K562 (cell line): Measurements from ENCODE around the gene GDF15. TPM values are rescaled to one million over a fixed set of nuclear protein-coding genes. Genes with fewer than 3 reads are reported as not detected.

Experiments
- ARID2 ChIP-seq: fragments of 450-650 bp; IDR thresholded peaks from 2 replicates; pipeline ENCODE4 v1.6.1; 2017; ENCODE audit warnings: antibody characterized with exemption, mild to moderate bottlenecking
- CBFA2T3 ChIP-seq: fragments of 450-650 bp; IDR thresholded peaks from 2 replicates; pipeline ENCODE4 v1.6.1; 2017
- COPS2 ChIP-seq: fragments of 450-650 bp; conservative IDR thresholded peaks from 2 replicates; pipeline ENCODE4 v1.6.1; 2016; ENCODE audit warnings: mild to moderate bottlenecking, moderate library complexity
- DDX20 ChIP-seq: fragments of 450-650 bp; IDR thresholded peaks from 2 replicates; pipeline ENCODE4 v1.6.1; 2016; ENCODE audit warnings: missing genetic modification characterization, low read depth, mild to moderate bottlenecking, missing compliant biosample characterization, moderate library complexity
- EP400 ChIP-seq: fragments of 450-650 bp; IDR thresholded peaks from 2 replicates; pipeline ENCODE4 v1.6.1; 2017; ENCODE audit warnings: antibody characterized with exemption, mild to moderate bottlenecking, moderate library complexity
- ESRRB ChIP-seq: fragments of 250-450 bp; sonication (Bioruptor Pico); IDR thresholded peaks from 2 replicates; pipeline ENCODE4 v1.5.0; 2020; ENCODE audit warnings: mild to moderate bottlenecking, moderate library complexity, borderline replicate concordance
- ETV6 ChIP-seq, 3 experiments: fragments of 150-350 bp in 1 of 3; sonication (generic) in 1 of 3; formaldehyde crosslinking in 1 of 3; IDR thresholded peaks; 2 replicates each; pipeline versions ENCODE4 v1.6.1 to v1.8.0; 2014 to 2022; ENCODE audit warnings: borderline replicate concordance in 2 of 3, low read depth in 2 of 3, antibody characterized with exemption in 1 of 3, low read length in 1 of 3, mild to moderate bottlenecking in 1 of 3, missing genetic modification reagents in 1 of 3
- GABPA ChIP-seq: fragments of 200-800 bp; sonication (Bioruptor generic); conservative IDR thresholded peaks from 2 replicates; pipeline ENCODE4 v1.6.1; 2016; ENCODE audit warnings: low read depth, missing genetic modification characterization, missing compliant biosample characterization
- HMGN3 ChIP-seq: IDR thresholded peaks from 2 replicates; pipeline ENCODE4 v1.6.1; 2011; ENCODE audit warnings: borderline replicate concordance, low read depth, mild to moderate bottlenecking, mixed read lengths, low read length; ENCODE audit not compliant: insufficient read length; ENCODE audit errors: extremely low read depth
- KAT8 ChIP-seq: fragments of 450-650 bp; IDR thresholded peaks from 2 replicates; pipeline ENCODE4 v1.6.1; 2016; ENCODE audit warnings: low read depth, mild to moderate bottlenecking
- MXD1 ChIP-seq: fragments of 250-450 bp; sonication (Bioruptor Pico); IDR thresholded peaks from 2 replicates; pipeline ENCODE4 v1.8.0; 2021; ENCODE audit warnings: borderline replicate concordance, mild to moderate bottlenecking, moderate library complexity; ENCODE audit not compliant: poor library complexity, severe bottlenecking
- RBBP5 ChIP-seq: fragments of 200-600 bp; sonication (generic); IDR thresholded peaks from 2 replicates; pipeline ENCODE4 v1.6.1; 2012; ENCODE audit warnings: borderline replicate concordance, mild to moderate bottlenecking, low read length, control low read depth, inconsistent platforms; ENCODE audit not compliant: insufficient read depth, poor library complexity, severe bottlenecking
- SMARCE1 ChIP-seq: fragments of 450-650 bp; IDR thresholded peaks from 2 replicates; pipeline ENCODE4 v1.7.1; 2016; ENCODE audit warnings: mild to moderate bottlenecking
- TOE1 ChIP-seq, 2 experiments: fragments of 450-650 bp in 1 of 2; sonication (generic) in 1 of 2; formaldehyde crosslinking in 1 of 2; IDR thresholded peaks; 2 replicates each; pipeline versions ENCODE4 v1.7.1 to v1.8.0; 2016 to 2022; ENCODE audit warnings: borderline replicate concordance in 2 of 2, mild to moderate bottlenecking in 2 of 2, antibody characterized with exemption in 1 of 2, inconsistent platforms in 1 of 2, low read depth in 1 of 2, missing genetic modification reagents in 1 of 2, moderate library complexity in 1 of 2
- ZNF175 ChIP-seq: fragments of 200-800 bp; sonication (Bioruptor generic); IDR thresholded peaks from 2 replicates; pipeline ENCODE4 v1.6.1; 2016; ENCODE audit warnings: low read depth, mild to moderate bottlenecking, missing genetic modification characterization, missing compliant biosample characterization
- ZNF324 ChIP-seq: fragments of 250-450 bp; sonication (Bioruptor Pico); IDR thresholded peaks from 2 replicates; pipeline ENCODE4 v1.4.0; 2020; ENCODE audit warnings: mild to moderate bottlenecking
- ZNF511 ChIP-seq: sonication (generic); formaldehyde crosslinking; IDR thresholded peaks from 2 replicates; pipeline ENCODE4 v1.8.0; 2022; ENCODE audit warnings: mild to moderate bottlenecking, missing genetic modification reagents
- ZNF609 ChIP-seq: sonication (generic); formaldehyde crosslinking; IDR thresholded peaks from 2 replicates; pipeline ENCODE4 v1.8.1; 2023; ENCODE audit warnings: missing genetic modification reagents, mild to moderate bottlenecking, borderline replicate concordance
- ZNF644 ChIP-seq: fragments of 200-800 bp; sonication (Bioruptor generic); IDR thresholded peaks from 2 replicates; pipeline ENCODE4 v1.6.1; 2016; ENCODE audit warnings: low read depth, missing genetic modification characterization, missing compliant biosample characterization
- ZNF695 ChIP-seq: fragments of 450-650 bp; formaldehyde crosslinking; IDR thresholded peaks from 2 replicates; pipeline ENCODE4 v1.4.0; 2020; ENCODE audit warnings: mild to moderate bottlenecking, moderate library complexity
- ZNF764 ChIP-seq: fragments of 250-450 bp; sonication (Bioruptor Pico); IDR thresholded peaks from 2 replicates; pipeline ENCODE4 v1.4.0; 2020; ENCODE audit warnings: low read depth, mild to moderate bottlenecking, moderate library complexity
- polyA plus RNA-seq, 8 experiments: library from polyadenylated mRNA; depleted of rRNA in 4 of 8; stranded (reverse) in 5 of 8; unstranded in 3 of 8; fragments of >200 nt; fragmentation: Nextera tagmentation in 2 of 8; fragmentation: Illumina TruSeq in 1 of 8; extraction: Ambion mirVana in 2 of 8; extraction: Trizol in 1 of 8; gene quantifications; 2 replicates each; pipeline versions ENCODE4 v1.2.1 to v1.2.3, GENCODE V29; 2011 to 2014; ENCODE audit warnings: inconsistent platforms in 1 of 8, missing spikeins in 1 of 8
- total RNA-seq, 7 experiments: library from RNA; depleted of rRNA in 6 of 7; stranded (reverse); fragments of >200 nt in 6 of 7; fragmentation: Illumina TruSeq in 2 of 7; extraction: Trizol in 2 of 7; gene quantifications; 2 replicates each; pipeline versions ENCODE4 v1.2.1 to v1.2.3, GENCODE V29; 2011 to 2021; ENCODE audit warnings: low replicate concordance in 1 of 7

GDF15 gene
- total and polyA plus RNA-seq, 9 of the 15 experiments (the other 6 are each of a cell fraction or from before 2014, with no cell fraction given): 2.3 to 82.4 (median 12.5) TPM

GRCh38 chr19:18437491-18438330 lies 51.8 kb downstream of the GDF15 start, which contains the start of gene ISYNA1 (continued):
- TF ChIP-seq ZNF644 (no peak), KAT8 (no peak), EP400 (peak; percentile 55), SMARCE1 (no peak), GABPA (tag) (no peak), ARID2 (no peak), ESRRB (CRISPR knock-in tag) (no peak), DDX20 (tag) (no peak), TOE1 (IDR thresholded peaks at IDR 0.05; ENCODE audit: borderline replicate concordance) (no peak; the same call in 1 of the 2 replicates), TOE1 (CRISPR knock-in tag; IDR thresholded peaks at IDR 0.05; ENCODE audit: borderline replicate concordance, low read depth) (no peak), CBFA2T3 (no peak), COPS2 (no peak), MXD1 (CRISPR knock-in tag) (no peak), ZNF175 (CRISPR knock-in tag) (no peak), ZNF695 (CRISPR knock-in tag) (no peak), RBBP5 (peak; percentile 11), ZNF324 (CRISPR knock-in tag) (no peak), ZNF764 (CRISPR knock-in tag) (no peak), ZNF609 (CRISPR knock-in tag) (no peak), HMGN3 (peak; percentile 57), ZNF511 (CRISPR knock-in tag) (no peak; the same call in 1 of the 2 replicates), ETV6 (IDR thresholded peaks at IDR 0.05; ENCODE audit: borderline replicate concordance in 1 of 2, low read depth in 2 of 2, low read length in 1 of 2) (no peak), ETV6 (CRISPR knock-in tag; IDR thresholded peaks at IDR 0.05; ENCODE audit: borderline replicate concordance) (no peak)
